A673 (cell line): ENCODE measurements around the gene CDH4.

Source experiments
- CTCF ChIP-seq: fragments of 300-800, 200-600 bp; sonication (generic); conservative IDR thresholded peaks from 2 replicates; pipeline ENCODE4 v1.5.1; 2017; ENCODE audit warnings: low read depth, mild to moderate bottlenecking, antibody characterized with exemption, low read length, moderate library complexity, mixed read lengths
- EZH2 ChIP-seq: fragments of 200-600 bp; sonication (generic); IDR thresholded peaks from 2 replicates; pipeline ENCODE4 v1.6.1; 2017; ENCODE audit warnings: borderline replicate concordance, low read depth, mild to moderate bottlenecking, mixed read lengths, antibody characterized with exemption, low read length; ENCODE audit not compliant: poor library complexity, severe bottlenecking

DNA sequence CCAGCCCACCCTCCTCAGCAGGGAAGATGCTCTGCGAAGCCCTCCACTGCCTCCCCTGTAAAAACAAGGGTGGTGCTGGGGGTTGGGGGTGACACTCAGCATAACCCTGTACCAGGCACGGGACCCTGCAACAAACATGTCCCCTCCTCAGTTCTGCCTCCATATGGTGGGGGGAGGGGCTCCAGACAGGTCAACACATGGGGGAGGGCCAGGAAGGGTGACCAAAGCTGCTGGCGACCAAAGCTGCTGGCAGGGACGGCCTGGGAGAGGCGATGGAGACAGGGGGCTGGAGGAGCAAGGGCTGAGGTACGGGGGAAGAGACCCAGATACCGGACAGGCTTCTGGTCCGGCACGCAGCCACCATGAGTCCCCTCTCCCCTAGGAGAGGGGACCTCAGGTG is 690.5 kb downstream of the CDH4 start:
- TF ChIP-seq CTCF, result no peak
- TF ChIP-seq EZH2, result no peak
